Amniotic epithelial cell (primary cell): Measurements from ENCODE around the gene TMEM119.
"Not testable (repeated sequence)": the region's sequence is repeated elsewhere in the genome, so short reads cannot be mapped to it uniquely, and the experiment has no call there.

Experiments
- DNase-seq: peaks from one replicate; pipeline ENCODE4 v3.0.0-alpha.2; 2010; ENCODE audit warnings: low read depth

TMEM119 gene

DNA sequence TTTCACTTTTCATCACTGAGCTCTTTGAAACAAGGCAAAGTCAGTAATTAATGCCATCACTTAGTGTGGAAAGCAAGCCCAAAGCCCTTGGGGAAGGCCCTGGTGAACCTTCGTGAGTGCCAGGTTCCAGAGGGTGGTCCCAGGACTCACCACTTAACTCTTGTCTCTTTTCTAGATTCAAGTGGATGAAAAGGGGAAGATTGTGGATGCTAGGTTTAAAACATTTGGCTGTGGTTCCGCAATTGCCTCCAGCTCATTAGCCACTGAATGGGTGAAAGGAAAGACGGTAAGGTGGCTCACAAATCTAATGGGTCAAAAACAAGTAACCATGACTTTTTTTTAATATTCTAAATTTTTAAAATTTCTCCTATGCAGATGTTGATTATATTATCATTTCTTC lies 32.7 kb downstream of the TMEM119 start:
- DNase-seq = no peak

DNA sequence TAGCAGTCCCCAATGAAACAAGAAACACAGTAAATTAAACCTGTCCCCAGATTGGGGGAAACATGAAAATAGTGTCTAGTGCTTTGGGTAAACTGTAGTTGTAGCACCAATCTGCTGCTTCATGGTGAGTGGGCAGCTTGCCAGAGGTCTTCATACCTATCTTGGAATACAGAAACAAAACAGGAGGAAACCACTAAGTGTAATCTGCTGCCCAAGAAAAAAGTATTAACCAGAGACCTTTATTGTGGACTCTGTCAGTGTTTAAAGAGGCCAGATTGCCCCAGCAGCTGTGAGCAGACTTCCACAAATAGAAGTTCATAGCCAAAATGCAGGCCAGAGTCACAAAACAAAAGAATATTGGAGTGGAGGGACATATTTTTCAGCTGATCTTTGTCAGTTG lies 33.2 kb downstream of the TMEM119 start:
- peak; percentile 16 for DNase-seq

DNA sequence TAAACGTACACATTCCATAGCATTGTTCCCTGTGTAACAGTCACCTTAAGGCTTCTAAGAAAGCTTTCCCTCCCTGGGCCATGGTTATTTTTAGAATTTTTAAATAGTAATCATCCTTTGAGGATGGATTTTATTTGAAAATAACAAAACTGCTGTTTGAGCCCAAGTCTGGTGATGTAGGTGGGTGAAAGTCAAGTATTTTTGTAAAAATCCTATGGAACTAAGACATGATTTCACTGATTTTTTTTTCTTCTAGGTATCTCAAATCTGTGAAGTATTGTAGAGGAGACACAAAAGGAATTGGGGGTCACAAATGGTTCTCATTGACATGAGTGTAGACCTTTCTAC lies 34.1 kb downstream of the TMEM119 start:
- DNase-seq = no peak

DNA sequence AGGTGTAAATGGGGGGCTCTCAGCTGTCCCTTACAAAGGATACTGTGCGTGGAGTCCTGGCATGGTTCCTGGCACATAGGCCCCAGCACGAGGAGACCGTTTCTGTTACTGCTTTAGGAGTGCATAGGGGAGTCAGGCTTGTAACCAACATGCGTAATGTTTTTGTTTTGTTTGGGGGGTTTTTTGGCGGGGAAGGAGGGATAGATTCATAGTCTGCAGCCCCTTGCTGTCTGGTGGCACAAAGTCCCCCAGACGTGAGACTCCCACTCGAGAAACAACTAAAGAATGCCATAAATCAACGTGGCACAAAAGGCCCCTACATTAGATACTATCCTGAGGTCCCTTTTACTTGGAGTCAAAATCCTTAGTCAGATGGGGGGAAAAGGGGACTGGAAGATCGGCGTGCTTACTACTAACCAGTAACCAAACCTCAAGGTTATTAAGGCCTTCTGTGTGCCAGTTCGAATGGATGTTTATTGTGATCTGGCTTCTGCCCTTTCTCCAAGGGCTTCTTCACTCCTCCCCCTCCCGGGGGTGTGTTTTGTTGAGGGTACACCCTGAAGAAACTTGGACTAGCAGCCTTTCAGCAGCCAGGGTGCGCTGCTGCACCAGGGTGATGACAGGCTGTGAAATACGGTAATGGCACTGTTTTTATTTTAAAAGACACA lies 34.6 kb downstream of the TMEM119 start:
- peak; percentile 88 for DNase-seq

DNA sequence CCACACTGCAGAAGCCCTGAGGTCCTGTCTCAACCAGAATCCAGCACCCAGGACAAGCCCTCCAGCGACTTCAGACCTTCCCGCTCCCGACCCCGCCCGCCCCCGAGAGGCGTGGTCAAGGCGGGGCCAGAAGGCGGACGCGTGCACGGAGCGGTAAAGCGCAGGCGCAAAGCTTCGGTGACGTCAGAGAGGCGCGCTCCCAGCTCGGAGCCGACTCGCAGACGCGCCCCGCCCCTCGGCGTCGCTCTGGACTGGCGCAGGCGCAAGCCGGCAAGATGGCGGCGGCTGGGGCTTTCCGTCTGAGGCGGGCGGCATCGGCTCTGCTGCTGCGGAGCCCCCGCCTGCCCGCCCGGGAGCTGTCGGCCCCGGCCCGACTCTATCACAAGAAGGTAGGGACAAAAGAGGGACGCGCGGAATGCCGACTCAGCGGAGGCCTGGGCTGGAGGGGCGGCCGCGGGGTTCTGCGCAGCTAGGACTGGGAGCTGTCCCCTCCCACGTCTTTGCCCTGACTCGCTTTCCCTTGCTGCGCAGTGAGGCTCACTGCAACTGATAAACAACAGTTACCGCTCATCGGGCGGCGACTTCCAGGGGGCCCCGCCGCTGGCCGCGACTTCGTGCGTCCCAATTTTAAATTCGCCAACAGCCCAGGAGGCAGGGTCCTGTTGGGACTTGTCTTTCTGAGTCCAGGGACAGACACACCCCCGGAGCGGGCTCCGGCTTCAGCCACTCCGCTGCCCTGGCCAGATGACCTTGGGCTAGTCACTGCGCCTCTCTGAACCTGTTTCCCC lies 35.3 kb downstream of the TMEM119 start, which contains the start of gene ISCU:
Gene ISCU, plus strand, starts transcription at position 249 of the 788 bp plus-strand sequence. Its CDS starts 27 bp downstream, at position 276.
- DNase-seq = peak; percentile 92

DNA sequence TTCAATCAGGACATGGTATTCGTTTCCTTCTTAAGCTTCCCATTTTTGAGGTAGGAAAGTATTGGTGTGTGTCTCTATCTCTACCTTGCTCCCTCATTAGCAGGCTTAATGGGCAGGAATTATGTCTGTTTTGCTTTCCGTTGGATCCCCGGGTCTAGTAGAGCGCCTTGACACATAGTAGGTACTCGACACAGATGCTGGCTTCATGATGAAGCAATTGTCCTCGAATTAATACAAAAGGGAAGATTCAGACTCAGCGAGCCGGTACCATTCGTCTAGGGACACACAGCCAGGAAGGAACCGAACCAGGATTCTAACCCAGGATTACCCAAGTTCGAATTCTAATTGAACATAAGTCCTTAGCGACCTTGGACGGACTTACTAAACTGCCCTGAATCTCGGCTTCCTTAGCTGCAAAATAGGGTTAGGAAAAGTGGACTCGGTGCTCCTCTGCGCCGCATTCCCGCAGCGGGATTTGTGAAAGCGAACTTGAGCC lies 36.0 kb downstream of the TMEM119 start:
- no peak for DNase-seq

DNA sequence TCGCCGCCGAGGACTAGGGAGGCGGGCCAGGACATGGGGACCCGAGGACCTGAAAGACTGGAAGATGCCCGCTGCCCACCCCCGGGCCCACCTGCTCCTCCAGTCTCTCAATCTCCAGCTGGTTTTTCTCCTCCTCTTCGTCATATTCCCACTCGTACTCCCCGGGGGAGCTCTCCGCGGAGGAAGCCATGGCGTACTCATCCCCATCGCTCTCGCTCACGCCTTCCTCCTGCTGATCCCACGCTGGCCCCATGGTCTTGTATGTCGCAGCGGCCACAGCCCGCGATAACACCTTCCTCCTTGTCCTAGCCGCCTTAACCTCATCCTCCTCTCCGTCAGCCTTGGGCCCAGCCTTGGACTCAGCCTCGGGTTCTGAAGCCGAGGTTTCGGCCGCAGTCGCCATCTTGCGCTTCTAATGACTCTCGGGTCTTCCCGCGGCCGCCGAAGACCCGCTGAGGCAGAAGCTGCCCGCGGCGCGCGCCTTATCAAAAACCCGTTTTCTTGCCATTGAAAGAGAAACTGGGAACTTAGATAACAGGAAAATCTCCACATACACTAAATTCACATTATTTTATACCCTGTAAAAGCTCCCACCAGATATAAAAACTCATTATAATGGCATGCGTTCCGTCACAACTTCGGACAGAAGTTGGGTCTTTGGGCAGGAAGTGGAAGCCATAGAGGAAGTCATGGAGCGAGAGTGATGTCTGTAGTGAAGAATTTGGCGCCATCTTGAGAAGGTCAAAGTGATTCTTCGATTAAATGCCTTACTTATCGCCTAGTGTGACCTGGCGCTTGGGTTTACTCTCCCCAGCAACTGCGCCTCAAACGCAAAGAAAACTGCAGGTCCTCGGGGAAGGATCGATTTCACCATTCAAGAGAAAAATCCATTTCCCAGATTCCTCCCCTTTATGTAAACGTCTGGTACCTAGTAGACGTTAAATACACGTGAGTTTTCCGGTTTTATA lies 36.8 kb downstream of the TMEM119 start, which contains the start of gene SART3:
Gene SART3, minus strand, starts transcription at position 422 of the 968 bp plus-strand sequence. Its CDS starts 19 bp downstream, at position 403.
- peak; percentile 86 for DNase-seq

DNA sequence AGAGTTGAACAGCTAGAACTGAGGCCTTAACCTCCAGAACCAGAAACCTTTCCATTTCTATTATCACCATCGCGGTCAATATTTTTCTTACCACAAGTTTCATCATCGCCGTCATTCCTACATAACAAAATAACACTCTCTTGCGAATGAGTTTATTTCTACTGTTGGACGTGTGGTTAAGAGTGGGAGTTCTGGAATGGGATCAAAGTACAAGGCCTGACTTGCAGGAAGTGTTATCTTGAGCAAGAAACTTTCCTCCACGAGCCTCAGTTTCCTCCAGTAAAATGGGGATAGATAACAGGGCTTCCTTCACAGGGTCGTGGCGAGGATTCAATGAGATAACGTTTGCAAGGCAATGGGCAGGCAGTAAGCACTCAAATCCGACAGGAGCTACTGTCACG lies 37.6 kb downstream of the TMEM119 start:
- DNase-seq = peak; percentile 98

DNA sequence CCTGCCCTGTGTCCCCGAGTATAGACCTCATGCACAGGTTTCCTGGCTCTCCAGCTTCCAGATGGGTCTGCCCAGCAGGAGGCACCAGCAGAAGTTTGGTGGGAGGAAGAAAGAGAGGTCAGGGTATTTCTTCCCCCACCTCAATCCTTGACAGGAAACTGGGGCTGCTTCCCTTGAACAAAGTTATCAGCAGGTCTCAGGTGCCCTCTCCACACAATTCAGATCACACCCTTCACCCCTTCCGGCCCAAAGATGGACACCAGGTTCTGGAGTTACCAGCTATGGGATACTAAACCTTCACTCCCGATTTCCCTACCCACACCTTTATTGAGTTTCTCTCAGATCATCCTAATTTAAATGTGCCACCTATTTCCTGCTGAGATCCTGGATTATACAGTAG lies 38.1 kb downstream of the TMEM119 start:
- DNase-seq = no peak

DNA sequence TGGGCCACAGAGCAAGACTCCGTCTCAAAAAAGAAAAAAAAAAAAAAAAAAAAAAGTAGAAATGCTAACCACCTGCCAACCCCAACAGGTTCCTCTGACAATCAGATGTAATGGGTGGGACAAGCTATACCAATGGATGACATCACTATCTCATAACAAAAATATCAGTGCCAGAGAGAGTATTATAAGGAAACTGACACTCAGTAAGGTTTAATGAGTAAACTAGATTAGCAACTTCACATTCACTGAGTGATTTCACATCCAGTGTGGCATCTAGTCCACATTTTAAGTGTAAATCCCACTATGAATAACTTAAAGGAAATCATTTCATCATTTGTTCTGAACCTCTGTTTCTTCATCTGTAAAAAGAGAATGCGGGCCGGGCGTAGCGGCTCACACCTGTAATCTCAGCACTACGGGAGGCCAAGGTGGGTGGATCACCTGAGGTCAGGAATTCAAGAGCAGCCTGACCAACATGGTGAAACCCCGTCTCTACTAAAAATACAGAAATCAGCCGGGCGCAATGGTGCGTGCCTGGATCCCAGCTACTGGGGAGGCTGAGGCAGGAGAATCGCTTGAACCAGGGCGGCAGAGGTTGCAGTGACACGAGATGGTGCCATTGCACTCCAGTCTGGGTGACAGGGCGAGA lies 38.8 kb downstream of the TMEM119 start:
- no peak for DNase-seq

DNA sequence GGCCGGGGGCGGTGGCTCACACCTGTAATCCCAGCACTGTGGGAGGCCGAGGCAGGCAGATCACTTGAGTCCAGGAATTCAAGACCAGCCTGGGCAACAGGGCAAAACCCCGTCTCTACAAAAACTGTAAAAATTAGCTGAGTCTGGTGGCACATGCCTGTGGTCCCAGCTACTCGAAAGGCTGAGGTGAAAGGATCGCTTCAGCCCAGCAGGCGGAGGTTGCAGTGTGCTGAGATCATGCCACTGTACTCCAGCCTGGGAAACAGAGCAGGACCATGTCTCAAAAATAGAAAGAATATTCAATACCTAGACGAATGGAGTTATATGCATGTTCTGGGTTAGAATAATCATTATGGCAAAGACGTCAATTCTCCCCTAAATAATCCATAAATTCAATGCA lies 42.5 kb downstream of the TMEM119 start:
- DNase-seq = not testable (repeated sequence)

DNA sequence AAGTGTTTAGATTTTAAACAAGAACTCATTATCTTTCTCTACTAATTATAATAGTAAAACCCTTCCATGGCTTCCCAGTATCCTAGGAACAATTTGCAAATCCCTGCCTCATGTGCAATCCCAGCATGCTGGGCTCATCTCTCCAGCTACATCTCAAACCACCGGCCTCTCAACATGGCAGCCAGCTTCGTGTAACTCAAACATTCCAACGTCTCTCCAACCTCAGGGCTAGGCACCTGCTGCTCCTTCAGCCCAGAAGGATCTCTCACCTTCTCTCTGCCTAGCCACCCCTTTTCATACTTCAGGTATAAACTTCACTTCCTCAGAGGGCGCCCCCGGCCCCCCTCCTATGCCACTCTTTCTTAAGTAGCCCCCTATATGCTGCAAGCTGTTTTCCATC lies 44.1 kb downstream of the TMEM119 start:
- DNase-seq = no peak

DNA sequence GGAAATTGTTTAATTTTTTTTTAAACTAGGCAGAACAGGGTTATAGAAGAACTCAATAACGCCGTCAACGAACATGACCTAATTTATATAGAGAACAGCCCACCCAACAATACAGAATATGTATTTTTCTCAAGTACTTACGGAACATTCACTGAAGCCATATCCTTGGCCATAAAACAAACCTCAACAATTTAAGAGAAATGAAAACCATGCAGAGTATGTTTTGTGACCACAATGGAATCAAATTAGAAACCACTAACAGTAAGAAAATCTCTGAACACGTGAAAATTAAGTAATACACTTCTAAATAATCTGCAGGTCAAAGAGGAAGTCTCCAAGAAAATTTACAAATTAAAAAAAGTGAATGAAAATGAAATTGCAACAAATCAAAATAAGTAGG lies 46.3 kb downstream of the TMEM119 start:
- DNase-seq = peak; percentile 87

DNA sequence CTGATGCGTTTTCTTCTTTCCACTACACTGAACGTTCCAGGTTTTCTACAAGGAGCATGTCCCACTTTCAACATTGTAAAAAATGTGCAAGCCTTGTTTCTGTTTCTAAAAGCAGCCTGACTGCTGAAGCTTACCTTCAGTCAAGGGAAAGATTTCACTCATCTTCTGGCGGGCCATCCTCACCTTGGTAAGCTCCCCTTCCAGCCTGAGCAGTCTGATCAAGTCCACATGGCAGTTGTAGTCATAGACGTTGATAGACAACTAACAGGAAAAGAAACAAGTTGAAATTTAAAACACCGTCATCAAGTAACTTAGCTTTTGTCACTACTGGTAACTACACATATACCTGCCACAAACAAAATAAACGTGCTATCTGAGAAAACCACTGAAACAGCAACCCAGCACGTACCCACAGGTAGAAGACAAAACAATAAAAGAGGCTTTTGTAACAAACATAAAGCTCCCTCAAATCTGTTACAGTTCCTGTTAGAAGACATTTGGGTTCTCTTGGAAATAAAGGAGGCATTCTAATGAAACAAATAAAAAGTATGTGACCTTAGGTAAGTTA lies 48.8 kb downstream of the TMEM119 start:
- DNase-seq = no peak

DNA sequence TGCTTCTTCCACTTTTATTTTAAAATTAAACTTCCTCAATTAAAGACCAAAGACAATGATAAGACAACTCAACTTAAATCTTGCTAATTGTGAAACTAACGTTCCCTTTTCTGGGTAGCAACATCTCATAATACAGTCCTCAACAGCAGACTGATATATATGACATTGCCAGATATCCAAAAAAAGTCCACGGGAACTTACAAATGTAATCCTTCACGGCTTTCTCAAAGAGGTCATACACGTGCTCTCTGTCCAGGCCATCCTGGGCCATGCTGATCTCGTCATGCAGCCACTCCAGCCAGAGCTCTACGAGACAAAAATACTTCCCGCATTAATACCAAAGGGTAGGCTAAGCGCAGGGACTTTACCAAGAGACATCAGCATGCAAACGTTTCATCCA lies 50.2 kb downstream of the TMEM119 start:
- DNase-seq = no peak

DNA sequence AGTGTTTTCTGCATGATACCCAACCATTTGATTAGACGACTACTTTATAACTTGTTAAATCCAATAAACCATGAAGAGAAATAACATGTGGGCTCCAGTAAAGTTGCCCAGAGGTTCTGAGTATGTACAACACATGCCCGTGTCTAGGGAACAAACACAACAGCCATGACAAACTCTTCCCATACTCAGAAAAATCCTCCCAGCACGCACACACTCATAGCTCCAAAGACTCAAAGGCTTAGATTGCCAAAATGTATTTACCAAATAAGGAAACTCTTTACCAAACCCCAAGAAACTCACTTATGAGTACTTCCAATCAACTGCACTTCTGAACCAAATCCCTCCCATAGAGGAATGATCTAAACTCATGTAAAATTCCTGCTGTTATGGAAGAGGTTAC lies 54.2 kb downstream of the TMEM119 start:
- no peak for DNase-seq

DNA sequence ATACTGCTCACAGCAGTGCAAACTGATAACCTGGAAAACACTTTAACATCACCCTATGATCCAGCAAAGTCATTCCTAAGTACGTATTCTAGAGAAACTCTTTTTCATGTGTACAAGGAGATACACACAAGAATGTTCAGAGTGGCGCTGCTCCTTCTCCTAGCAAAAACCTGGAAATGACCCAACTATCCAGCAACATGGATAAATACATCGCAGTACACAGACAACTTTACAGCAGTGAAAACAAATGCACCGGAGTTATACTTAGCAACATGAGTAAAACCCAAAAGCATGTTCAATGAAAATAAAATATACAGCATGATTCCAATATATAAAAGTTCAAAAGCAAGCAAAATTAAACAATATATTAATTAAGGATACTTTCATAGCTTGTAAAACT lies 55.6 kb downstream of the TMEM119 start:
- DNase-seq = no peak
